Fibroblast of lung (primary cell): ENCODE data around the gene ELMO1.

ENCODE experiments used
- CTCF ChIP-seq, 2 donors: IDR thresholded peaks in 1 of 2; conservative IDR thresholded peaks in 1 of 2; 1 replicate in 1 of 2; 2 replicates in 1 of 2; pipeline ENCODE4 v1.5.1; 2011 to 2012; ENCODE audit warnings: low read length in 2 of 2, control low read depth in 1 of 2, inconsistent platforms in 1 of 2, low read depth in 1 of 2, mild to moderate bottlenecking in 1 of 2
- EZH2 ChIP-seq: IDR thresholded peaks from 2 replicates; pipeline ENCODE4 v1.5.1; 2012; ENCODE audit warnings: low read length, control low read depth, mild to moderate bottlenecking; ENCODE audit errors: missing control alignments

GRCh38 chr7:37102518-37103137 lies 346.0 kb downstream of the ELMO1 start:
- no peak for TF ChIP-seq CTCF (conservative IDR thresholded peaks at IDR 0.05 in 1 of 2, IDR thresholded peaks at IDR 0.05 in 1 of 2; ENCODE audit: low read depth in 1 of 2, low read length in 2 of 2)
- TF ChIP-seq EZH2: no peak
